Measurements from ENCODE around the gene DPEP2. TPM values are rescaled to one million over a fixed set of nuclear protein-coding genes. Genes with fewer than 3 reads are reported as not detected.

DPEP2 gene
- total and polyA plus RNA-seq, 2 experiments from 2014 or later, result not detected

DNA sequence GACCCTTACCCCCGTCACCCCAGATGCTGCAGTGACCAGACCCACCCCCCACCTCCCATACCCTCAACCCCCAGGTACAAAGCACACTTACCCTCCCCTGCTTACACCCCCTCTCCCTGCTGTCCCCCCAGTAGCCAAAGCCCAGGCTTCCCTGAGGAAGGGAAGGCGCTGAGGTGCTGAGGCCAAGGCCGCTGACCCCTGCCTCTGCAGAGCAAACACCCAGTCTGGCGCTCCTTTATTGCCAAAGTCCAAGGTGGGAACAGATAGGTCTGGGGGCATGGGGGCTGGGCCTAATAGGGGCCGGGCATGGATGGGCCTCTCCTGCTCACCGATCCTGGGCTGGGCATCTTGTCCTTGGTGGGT, 56.0 kb downstream of the DPEP2 start:
- Mint-ChIP-seq H3K9me3 (no peaks in the 10 kb centered on the region), H3K27ac (no peak overlapping the region), H3K4me3 (no peak overlapping the region), H3K27me3 (ENCODE audit: insufficient read depth, low read depth, poor library complexity) (peaks cover 7% of the 10 kb centered on the region), H3K4me1 (peaks cover 4% of the 10 kb centered on the region; the same call in 2 of the 3 replicates), H3K36me3 (ENCODE audit: low read depth) (peaks cover 29% of the 10 kb centered on the region)
- Histone ChIP-seq H3K4me1 (ENCODE audit: insufficient read depth) (no peaks in the 10 kb centered on the region), H3K4me2 (no peak overlapping the region), H3K27ac (ENCODE audit: low read depth) (no peak overlapping the region), H3K27me3 (ENCODE audit: insufficient read depth) (no peaks in the 10 kb centered on the region), H3K4me3 (no peak overlapping the region), H3K36me3 (ENCODE audit: insufficient read depth) (peaks cover 8% of the 10 kb centered on the region; the same call in 1 of the 2 replicates), H3K9me2 (ENCODE audit: insufficient read depth) (no peaks in the 10 kb centered on the region), H2AFZ (no peak overlapping the region), H4K20me1 (replicated peaks; ENCODE audit: insufficient read depth) (peaks cover 14% of the 10 kb centered on the region), H3F3A (replicated peaks; ENCODE audit: low read depth) (peaks cover 14% of the 10 kb centered on the region), H3K79me2 (replicated peaks; ENCODE audit: insufficient read depth) (no peaks in the 10 kb centered on the region)
- no peak for ATAC-seq
- DNase-seq (ENCODE audit: low spot score), result no peak
- TF ChIP-seq EZH2phosphoT487 (IDR thresholded peaks at IDR 0.05; ENCODE audit: unreplicated experiment) (no peak), ZNF114 (CRISPR knock-in tag; IDR thresholded peaks at IDR 0.05) (no peak), POLR2AphosphoS5 (IDR thresholded peaks at IDR 0.05; ENCODE audit: low read depth) (no peak), EZH2 (IDR thresholded peaks at IDR 0.05; ENCODE audit: low read depth, unreplicated experiment) (no peak)
- TF ChIP-seq, protein P1, sequence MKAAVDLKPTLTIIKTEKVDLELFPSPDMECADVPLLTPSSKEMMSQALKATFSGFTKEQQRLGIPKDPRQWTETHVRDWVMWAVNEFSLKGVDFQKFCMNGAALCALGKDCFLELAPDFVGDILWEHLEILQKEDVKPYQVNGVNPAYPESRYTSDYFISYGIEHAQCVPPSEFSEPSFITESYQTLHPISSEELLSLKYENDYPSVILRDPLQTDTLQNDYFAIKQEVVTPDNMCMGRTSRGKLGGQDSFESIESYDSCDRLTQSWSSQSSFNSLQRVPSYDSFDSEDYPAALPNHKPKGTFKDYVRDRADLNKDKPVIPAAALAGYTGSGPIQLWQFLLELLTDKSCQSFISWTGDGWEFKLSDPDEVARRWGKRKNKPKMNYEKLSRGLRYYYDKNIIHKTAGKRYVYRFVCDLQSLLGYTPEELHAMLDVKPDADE (IDR thresholded peaks at IDR 0.05), result no peak
- TF ChIP-seq, protein P2, sequence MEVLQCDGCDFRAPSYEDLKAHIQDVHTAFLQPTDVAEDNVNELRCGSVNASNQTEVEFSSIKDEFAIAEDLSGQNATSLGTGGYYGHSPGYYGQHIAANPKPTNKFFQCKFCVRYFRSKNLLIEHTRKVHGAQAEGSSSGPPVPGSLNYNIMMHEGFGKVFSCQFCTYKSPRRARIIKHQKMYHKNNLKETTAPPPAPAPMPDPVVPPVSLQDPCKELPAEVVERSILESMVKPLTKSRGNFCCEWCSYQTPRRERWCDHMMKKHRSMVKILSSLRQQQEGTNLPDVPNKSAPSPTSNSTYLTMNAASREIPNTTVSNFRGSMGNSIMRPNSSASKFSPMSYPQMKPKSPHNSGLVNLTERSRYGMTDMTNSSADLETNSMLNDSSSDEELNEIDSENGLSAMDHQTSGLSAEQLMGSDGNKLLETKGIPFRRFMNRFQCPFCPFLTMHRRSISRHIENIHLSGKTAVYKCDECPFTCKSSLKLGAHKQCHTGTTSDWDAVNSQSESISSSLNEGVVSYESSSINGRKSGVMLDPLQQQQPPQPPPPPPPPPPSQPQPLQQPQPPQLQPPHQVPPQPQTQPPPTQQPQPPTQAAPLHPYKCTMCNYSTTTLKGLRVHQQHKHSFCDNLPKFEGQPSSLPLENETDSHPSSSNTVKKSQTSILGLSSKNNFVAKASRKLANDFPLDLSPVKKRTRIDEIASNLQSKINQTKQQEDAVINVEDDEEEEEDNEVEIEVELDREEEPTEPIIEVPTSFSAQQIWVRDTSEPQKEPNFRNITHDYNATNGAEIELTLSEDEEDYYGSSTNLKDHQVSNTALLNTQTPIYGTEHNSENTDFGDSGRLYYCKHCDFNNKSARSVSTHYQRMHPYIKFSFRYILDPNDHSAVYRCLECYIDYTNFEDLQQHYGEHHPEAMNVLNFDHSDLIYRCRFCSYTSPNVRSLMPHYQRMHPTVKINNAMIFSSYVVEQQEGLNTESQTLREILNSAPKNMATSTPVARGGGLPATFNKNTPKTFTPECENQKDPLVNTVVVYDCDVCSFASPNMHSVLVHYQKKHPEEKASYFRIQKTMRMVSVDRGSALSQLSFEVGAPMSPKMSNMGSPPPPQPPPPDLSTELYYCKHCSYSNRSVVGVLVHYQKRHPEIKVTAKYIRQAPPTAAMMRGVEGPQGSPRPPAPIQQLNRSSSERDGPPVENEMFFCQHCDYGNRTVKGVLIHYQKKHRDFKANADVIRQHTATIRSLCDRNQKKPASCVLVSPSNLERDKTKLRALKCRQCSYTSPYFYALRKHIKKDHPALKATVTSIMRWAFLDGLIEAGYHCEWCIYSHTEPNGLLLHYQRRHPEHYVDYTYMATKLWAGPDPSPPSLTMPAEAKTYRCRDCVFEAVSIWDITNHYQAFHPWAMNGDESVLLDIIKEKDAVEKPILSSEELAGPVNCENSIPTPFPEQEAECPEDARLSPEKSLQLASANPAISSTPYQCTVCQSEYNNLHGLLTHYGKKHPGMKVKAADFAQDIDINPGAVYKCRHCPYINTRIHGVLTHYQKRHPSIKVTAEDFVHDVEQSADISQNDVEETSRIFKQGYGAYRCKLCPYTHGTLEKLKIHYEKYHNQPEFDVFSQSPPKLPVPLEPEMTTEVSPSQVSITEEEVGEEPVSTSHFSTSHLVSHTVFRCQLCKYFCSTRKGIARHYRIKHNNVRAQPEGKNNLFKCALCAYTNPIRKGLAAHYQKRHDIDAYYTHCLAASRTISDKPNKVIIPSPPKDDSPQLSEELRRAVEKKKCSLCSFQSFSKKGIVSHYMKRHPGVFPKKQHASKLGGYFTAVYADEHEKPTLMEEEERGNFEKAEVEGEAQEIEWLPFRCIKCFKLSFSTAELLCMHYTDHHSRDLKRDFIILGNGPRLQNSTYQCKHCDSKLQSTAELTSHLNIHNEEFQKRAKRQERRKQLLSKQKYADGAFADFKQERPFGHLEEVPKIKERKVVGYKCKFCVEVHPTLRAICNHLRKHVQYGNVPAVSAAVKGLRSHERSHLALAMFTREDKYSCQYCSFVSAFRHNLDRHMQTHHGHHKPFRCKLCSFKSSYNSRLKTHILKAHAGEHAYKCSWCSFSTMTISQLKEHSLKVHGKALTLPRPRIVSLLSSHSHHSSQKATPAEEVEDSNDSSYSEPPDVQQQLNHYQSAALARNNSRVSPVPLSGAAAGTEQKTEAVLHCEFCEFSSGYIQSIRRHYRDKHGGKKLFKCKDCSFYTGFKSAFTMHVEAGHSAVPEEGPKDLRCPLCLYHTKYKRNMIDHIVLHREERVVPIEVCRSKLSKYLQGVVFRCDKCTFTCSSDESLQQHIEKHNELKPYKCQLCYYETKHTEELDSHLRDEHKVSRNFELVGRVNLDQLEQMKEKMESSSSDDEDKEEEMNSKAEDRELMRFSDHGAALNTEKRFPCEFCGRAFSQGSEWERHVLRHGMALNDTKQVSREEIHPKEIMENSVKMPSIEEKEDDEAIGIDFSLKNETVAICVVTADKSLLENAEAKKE (CRISPR knock-in tag; IDR thresholded peaks at IDR 0.05), result no peak

All from GM23338 (cell line).